ENCODE measurements around the gene MMP27. TPM values are rescaled to one million over a fixed set of nuclear protein-coding genes. Genes with fewer than 3 reads are reported as not detected.
"Not testable (repeated sequence)": the region's sequence is repeated elsewhere in the genome, so short reads cannot be mapped to it uniquely, and the experiment has no call there.

The MMP27 gene
- total RNA-seq (2022), result not detected in 2 replicates
- not detected for Bru-seq, nascent RNA
- BruChase-seq, experiment 1, labeled RNA remaining after a 6-hour chase, result not detected
- BruChase-seq, experiment 2, labeled RNA remaining after a 2-hour chase, result not detected
- long read RNA-seq, result 0 reads

GRCh38 chr11:102705626-102706025 is at the start of gene MMP27:
MMP27 (minus strand) TSS chr11:102705769; CDS start chr11:102705714, 55 bp downstream.
- intact Hi-C loops (cut with micrococcal nuclease; ENCODE audit: unreplicated experiment), result no loop called here
- no peak within 1 kb of the TSS for H3K27ac Mint-ChIP-seq (ENCODE audit: unreplicated experiment)
- CTCF ChIA-PET, result no interaction called here

GRCh38 chr11:102753267-102753666 is 47.7 kb upstream of the MMP27 start:
- DNase-seq, result no peak
- H3K9me3 Mint-ChIP-seq (ENCODE audit: low read depth, unreplicated experiment), result no peaks in the 10 kb centered on the region
- CTCF ChIA-PET, result no interaction called here
- no peaks in the 10 kb centered on the region for H3K36me3 Mint-ChIP-seq (ENCODE audit: insufficient read depth, unreplicated experiment)
- H3K27ac Mint-ChIP-seq (ENCODE audit: unreplicated experiment), result no peak overlapping the region
- H3K27me3 Mint-ChIP-seq (ENCODE audit: unreplicated experiment), result no peaks in the 10 kb centered on the region
- H3K4me3 Mint-ChIP-seq (ENCODE audit: low read depth, unreplicated experiment), result no peak overlapping the region
- no peak for TF ChIP-seq CTCF (IDR thresholded peaks at IDR 0.05; ENCODE audit: unreplicated experiment)
- no TSS peak for BruUV-seq (replicated peaks)
- peaks cover 12% of the 10 kb centered on the region for H3K4me1 Mint-ChIP-seq (ENCODE audit: low read depth, unreplicated experiment)
- intact Hi-C loops (cut with micrococcal nuclease; ENCODE audit: unreplicated experiment), result no loop called here

More at GRCh38 chr11:102705626-102706025, at the start of gene MMP27:
- H3K36me3 Mint-ChIP-seq (ENCODE audit: insufficient read depth, unreplicated experiment), result no peaks in the 10 kb centered on the region
- TF ChIP-seq CTCF (IDR thresholded peaks at IDR 0.05; ENCODE audit: unreplicated experiment), result no peak
- DNase-seq, result no peak
- peaks cover 64% of the 10 kb centered on the region for H3K27me3 Mint-ChIP-seq (ENCODE audit: unreplicated experiment)
- no peaks in the 10 kb centered on the region for H3K9me3 Mint-ChIP-seq (ENCODE audit: low read depth, unreplicated experiment)
- H3K4me3 Mint-ChIP-seq (ENCODE audit: low read depth, unreplicated experiment), result no peak within 1 kb of the TSS
- no TSS peak for BruUV-seq (replicated peaks)
- H3K4me1 Mint-ChIP-seq (ENCODE audit: low read depth, unreplicated experiment), result no peaks in the 10 kb centered on the region

- no TSS peak for BruUV-seq (replicated peaks)
- Mint-ChIP-seq H3K27ac (ENCODE audit: unreplicated experiment) (no peak overlapping the region), H3K36me3 (ENCODE audit: insufficient read depth, unreplicated experiment) (peaks cover 8% of the 10 kb centered on the region), H3K4me1 (ENCODE audit: low read depth, unreplicated experiment) (peaks cover 10% of the 10 kb centered on the region), H3K4me3 (ENCODE audit: low read depth, unreplicated experiment) (no peak overlapping the region), H3K27me3 (ENCODE audit: unreplicated experiment) (no peaks in the 10 kb centered on the region), H3K9me3 (ENCODE audit: low read depth, unreplicated experiment) (no peaks in the 10 kb centered on the region)
- intact Hi-C loops (cut with micrococcal nuclease; ENCODE audit: unreplicated experiment), result no loop called here
- CTCF ChIA-PET, result no interaction called here
- TF ChIP-seq CTCF (IDR thresholded peaks at IDR 0.05; ENCODE audit: unreplicated experiment), result no peak
- DNase-seq, result no peak
These were observed 46.1 kb upstream of the MMP27 start for GRCh38 chr11:102751673-102752072.

GRCh38 chr11:102749101-102749722 is 43.6 kb upstream of the MMP27 start:
- H3K27ac Mint-ChIP-seq (ENCODE audit: unreplicated experiment), result no peak overlapping the region
- no peak for DNase-seq
- CTCF ChIA-PET, result no interaction called here
- no peak for TF ChIP-seq CTCF (IDR thresholded peaks at IDR 0.05; ENCODE audit: unreplicated experiment)
- H3K27me3 Mint-ChIP-seq (ENCODE audit: unreplicated experiment), result no peaks in the 10 kb centered on the region
- peaks cover 10% of the 10 kb centered on the region for H3K4me1 Mint-ChIP-seq (ENCODE audit: low read depth, unreplicated experiment)
- no peaks in the 10 kb centered on the region for H3K9me3 Mint-ChIP-seq (ENCODE audit: low read depth, unreplicated experiment)
- peaks cover 8% of the 10 kb centered on the region for H3K36me3 Mint-ChIP-seq (ENCODE audit: insufficient read depth, unreplicated experiment)
- H3K4me3 Mint-ChIP-seq (ENCODE audit: low read depth, unreplicated experiment), result no peak overlapping the region
- no TSS peak for BruUV-seq (replicated peaks)
- intact Hi-C loops (cut with micrococcal nuclease; ENCODE audit: unreplicated experiment), result no loop called here

GRCh38 chr11:102746746-102747578 is 41.4 kb upstream of the MMP27 start:
- Mint-ChIP-seq H3K27ac (ENCODE audit: unreplicated experiment) (peak overlapping the region; percentile 77), H3K4me1 (ENCODE audit: low read depth, unreplicated experiment) (peaks cover 10% of the 10 kb centered on the region), H3K4me3 (ENCODE audit: low read depth, unreplicated experiment) (peak overlapping the region; percentile 87)
- H3K9me3 Mint-ChIP-seq (ENCODE audit: low read depth, unreplicated experiment); intact Hi-C loops (cut with micrococcal nuclease; ENCODE audit: unreplicated experiment); H3K36me3 Mint-ChIP-seq (ENCODE audit: insufficient read depth, unreplicated experiment); H3K27me3 Mint-ChIP-seq (ENCODE audit: unreplicated experiment); BruUV-seq (replicated peaks): not testable (repeated sequence)
- CTCF ChIA-PET, result interaction anchor here (1.0 kb wide), 1 partner anchor 885 kb away, joined by 3 read pairs; no protein-coding TSS in a partner anchor
- DNase-seq, result peak; percentile 26
